Endothelial cell of umbilical vein (primary cell): ENCODE data around the gene GNGT2.

ENCODE experiments used
- EZH2 ChIP-seq: IDR thresholded peaks from 2 replicates; pipeline ENCODE4 v1.6.1; 2012; ENCODE audit warnings: borderline replicate concordance, low read depth, mild to moderate bottlenecking, moderate library complexity, low read length, inconsistent platforms; ENCODE audit not compliant: severe bottlenecking
- POLR2A ChIP-seq: IDR thresholded peaks from 2 replicates; pipeline ENCODE4 v1.6.1; 2012; ENCODE audit warnings: low read depth, mild to moderate bottlenecking, control low read depth, low read length
- POLR2AphosphoS5 ChIP-seq: IDR thresholded peaks from 2 replicates; pipeline ENCODE4 v1.6.1; 2012; ENCODE audit warnings: low read depth, mild to moderate bottlenecking, control low read depth, low read length, moderate library complexity; ENCODE audit not compliant: insufficient read depth
- TF ChIP-seq, protein P1 (sequence below): IDR thresholded peaks from 2 replicates; pipeline ENCODE4 v1.6.1; 2011; ENCODE audit not compliant: insufficient read depth, insufficient read length
- TF ChIP-seq, protein P2 (sequence below), 2 donors: IDR thresholded peaks; 1 replicate in 1 of 2; 2 replicates in 1 of 2; pipeline ENCODE4 v1.5.1; 2011; ENCODE audit warnings: low read length in 2 of 2, mild to moderate bottlenecking in 2 of 2, moderate library complexity in 2 of 2, control low read depth in 1 of 2, inconsistent platforms in 1 of 2, low read depth in 1 of 2; ENCODE audit not compliant: insufficient read depth in 1 of 2; ENCODE audit errors: extremely low read depth in 1 of 2

DNA sequence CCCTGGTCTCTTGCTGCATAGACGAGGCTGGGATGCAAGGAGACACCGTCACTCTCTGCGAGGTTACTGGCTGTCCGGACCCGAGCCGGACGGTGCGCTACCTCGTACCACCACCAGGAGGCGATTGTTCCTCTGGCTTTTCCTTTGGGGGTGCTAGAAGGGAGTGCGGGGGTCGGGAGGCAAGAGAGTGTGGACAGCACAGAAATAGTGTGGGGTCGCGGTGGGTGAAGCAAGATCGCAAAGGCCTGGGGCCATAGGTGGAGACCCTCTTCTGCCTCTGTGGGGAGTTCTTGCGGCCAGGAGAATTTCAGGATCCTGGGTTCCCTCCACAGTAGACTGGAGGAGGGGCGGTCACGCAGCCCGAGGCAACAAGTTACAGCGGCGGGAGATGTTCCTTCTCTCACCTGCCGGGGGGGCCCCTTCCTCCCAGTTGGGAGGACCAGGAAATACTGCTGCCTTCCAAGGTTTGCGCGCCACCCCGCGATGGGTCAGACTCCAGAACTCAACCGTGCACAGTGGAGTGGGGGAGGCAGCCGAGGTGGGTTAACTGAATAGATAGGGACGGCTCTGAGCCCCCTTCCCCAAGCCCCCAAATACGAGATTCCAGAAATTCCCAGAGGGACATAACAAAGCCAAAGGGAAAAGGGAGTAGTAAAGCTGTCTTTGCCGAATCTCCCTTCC, 13.3 kb upstream of the GNGT2 start:
- no peak for TF ChIP-seq POLR2AphosphoS5
- TF ChIP-seq POLR2A = no peak
- TF ChIP-seq EZH2 = no peak
- TF ChIP-seq, protein P1, sequence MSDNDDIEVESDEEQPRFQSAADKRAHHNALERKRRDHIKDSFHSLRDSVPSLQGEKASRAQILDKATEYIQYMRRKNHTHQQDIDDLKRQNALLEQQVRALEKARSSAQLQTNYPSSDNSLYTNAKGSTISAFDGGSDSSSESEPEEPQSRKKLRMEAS = no peak
- TF ChIP-seq, protein P2, sequence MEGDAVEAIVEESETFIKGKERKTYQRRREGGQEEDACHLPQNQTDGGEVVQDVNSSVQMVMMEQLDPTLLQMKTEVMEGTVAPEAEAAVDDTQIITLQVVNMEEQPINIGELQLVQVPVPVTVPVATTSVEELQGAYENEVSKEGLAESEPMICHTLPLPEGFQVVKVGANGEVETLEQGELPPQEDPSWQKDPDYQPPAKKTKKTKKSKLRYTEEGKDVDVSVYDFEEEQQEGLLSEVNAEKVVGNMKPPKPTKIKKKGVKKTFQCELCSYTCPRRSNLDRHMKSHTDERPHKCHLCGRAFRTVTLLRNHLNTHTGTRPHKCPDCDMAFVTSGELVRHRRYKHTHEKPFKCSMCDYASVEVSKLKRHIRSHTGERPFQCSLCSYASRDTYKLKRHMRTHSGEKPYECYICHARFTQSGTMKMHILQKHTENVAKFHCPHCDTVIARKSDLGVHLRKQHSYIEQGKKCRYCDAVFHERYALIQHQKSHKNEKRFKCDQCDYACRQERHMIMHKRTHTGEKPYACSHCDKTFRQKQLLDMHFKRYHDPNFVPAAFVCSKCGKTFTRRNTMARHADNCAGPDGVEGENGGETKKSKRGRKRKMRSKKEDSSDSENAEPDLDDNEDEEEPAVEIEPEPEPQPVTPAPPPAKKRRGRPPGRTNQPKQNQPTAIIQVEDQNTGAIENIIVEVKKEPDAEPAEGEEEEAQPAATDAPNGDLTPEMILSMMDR (IDR thresholded peaks at IDR 0.05; ENCODE audit: extremely low read depth in 1 of 2, insufficient read depth in 1 of 2, low read depth in 1 of 2, low read length in 2 of 2) = peak; percentile 78 to 83
